Activated naive CD4-positive, alpha-beta T cell (primary cell): ENCODE data around the gene WWTR1.

ENCODE experiments used
- DNase-seq, 4 experiments: peaks; one replicate each; lab custom pipeline; 2025; lab: John Stamatoyannopoulos, UW

The WWTR1 gene

DNA sequence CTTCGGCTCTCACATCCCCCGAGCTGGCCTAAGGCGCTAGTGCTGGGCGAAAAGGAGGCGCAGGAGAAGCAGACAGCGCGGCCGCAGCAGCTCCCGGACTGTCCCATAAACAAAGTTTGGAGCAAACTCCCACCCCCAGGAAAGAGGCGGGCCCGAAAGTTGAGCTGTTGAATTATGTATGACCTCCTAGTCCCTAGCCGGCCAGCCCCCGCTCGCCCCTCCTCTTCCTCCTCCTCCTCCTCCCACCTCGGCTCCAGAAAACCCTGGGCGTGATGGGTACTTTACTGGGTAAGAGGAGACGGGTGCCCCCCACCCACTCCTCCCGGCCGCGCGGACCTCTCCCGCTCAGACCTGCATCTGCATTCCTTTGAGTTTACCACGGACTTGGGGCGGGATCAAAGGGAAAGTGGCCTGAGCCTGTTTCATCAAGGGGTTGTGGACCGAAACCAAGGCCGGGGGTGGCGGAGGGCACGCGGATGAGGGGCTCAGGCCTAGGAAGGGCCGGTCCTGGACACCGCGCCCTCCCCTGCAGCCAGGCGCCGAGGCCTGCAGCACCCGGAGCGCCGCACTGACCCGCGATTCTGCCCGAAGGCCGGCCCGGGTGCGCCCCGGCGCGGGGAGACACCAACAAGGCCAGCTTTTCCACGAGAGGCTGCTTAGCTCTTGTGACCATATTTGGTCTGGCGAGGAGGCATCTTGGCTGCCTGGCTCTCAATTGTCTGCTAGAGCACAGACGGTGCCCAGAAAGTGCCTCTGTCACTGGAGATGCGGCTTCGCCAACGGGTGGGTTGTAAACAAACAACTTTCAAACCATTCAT lies at the start of gene WWTR1:
Gene WWTR1, minus strand, starts transcription at position 100 of the 818 bp plus-strand sequence. CDS start 719 bp downstream, outside the sequence.
- no peak for DNase-seq

DNA sequence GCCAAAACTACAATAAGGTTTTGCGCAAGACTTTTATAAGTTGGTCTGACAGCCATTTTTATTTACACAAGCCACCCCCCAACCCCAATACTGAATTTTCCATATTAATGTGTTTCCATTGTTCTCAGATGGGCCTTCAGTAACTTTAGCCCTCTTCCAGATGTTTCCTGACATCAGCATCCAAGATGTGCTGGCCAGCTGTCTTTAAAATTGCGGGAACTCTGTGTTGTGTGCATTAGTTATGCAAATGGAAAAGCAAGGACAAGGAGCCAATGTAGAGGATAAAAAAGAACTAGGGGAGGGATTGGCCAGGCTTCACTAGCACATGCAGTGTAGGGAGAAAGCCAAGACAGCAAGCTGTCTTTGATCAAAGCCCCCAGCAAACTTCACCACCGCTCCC lies 49.1 kb upstream of the WWTR1 start:
- DNase-seq: no peak

DNA sequence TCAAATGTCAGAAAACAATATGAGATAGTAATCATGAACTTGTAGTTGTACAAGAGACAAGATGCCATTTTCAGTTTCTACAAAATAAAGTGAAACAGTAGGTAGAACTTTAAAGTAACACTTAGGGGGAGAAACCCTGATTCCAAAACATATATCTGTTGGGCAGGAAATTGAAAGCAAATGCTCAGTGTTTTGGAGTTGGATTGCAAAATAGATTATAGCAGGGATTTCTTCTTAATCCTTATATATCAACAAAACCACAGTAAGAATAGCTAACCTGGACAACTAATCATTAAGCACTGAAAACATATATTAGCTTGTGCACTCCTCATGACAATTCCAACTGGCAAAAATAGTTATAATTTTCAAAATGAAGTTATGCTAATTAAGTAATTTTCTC lies 47.6 kb upstream of the WWTR1 start:
- DNase-seq: no peak

DNA sequence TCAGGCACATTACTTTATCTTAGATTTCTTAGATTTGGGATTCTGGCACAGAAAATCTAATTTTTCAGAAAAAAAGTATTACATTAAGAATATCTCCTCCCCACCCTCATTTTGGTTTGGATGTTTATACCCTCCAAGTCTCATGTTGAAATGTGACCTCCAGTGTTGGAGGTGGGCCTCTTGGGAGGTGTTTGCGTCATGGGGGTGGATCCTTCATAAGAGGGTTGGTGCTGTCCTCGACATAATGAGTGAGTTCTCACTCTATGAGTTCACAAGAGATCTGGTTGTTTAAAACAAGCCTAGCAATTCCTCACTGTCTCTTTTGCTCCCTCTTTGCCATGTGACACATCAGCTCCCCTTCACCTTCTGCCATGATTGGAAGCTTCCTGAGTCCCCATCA lies 45.6 kb upstream of the WWTR1 start:
- DNase-seq: no peak

DNA sequence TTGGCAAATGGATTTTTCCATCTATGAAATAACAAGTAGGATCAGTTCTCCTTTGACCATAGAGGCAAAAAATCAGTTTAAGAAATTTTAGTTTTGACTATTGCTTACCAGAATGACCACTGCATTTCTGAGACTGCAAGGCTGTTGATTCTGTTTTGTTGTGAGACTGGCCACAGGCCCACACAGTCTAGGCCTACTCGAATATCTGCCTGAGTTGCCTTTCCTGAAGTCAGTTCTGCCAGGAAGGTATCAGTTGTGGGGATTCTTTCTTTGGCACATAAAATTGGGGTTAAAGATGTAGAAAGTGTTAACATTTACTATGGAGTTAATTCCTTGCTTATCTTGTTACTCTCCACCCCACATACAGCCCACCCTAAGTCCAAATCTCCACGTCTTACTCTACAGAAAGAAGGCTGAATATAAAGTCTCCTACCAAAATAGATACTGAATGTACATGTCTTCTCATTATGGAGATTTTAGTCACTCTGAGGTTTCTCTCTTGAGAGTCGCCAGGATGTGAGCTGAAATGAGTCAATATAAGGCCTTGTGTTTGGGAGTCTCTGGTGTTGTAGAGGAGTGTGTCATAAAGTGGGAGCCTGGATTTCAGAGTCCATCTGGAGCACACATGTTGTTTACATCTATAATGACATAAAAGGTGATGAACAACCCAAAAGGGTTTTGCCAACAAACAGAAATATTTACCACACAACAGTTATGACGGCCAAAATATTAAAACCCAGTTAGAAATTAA lies 45.0 kb upstream of the WWTR1 start:
- DNase-seq: no peak

DNA sequence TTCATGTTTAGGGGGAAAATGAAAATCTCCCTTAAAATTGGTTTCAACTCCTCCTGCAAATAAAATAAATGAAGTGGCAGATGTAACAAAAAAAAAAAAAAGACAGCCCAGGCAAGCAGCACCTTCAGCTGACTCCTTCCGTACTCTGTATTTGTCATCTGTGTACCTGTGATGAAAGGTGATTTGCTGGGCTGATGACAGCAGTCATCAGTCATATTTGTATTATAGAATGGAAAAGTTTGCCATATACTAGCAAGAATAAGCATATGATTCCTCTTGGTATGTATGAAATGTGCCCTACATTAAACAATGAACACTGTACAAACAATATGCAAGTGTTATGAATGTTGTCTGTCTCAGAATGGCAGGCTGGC lies 44.1 kb upstream of the WWTR1 start:
- DNase-seq: no peak

DNA sequence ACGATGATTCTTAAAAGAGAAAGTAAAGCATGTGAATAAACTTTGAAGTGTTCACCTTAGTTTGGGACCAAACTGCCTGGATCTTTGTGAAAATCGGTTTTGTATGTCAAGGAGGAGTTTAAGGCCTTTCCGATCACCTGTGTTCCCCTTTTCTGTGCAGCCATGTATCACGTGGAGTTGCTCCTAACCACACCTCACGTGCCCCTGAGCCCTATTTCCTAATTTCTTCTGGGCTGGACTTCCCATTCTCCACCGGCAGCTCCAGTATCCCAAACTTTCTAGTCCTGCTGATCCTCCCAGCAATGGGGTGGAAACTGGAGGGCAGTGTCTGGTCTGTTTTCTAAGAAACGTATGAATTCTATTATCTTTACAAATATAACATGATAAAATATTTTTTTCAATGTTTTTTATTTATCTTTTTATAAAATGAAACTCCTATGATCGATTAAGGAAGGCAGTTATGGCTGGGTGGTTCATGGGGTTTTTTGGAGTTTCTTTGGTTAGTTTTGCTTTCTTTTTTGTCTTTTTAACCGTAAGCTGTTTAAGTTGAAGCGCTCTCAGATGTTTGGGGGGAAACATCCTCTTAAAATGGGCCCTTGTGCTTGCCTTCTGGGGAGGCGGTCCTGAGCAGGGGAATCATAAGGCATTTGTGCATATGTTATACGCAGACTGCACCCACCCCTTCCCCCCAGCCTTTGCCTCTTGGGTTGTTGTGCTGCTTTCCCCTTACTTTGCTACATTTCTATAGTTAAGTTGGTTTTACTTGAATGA lies 43.6 kb upstream of the WWTR1 start:
- DNase-seq: no peak

DNA sequence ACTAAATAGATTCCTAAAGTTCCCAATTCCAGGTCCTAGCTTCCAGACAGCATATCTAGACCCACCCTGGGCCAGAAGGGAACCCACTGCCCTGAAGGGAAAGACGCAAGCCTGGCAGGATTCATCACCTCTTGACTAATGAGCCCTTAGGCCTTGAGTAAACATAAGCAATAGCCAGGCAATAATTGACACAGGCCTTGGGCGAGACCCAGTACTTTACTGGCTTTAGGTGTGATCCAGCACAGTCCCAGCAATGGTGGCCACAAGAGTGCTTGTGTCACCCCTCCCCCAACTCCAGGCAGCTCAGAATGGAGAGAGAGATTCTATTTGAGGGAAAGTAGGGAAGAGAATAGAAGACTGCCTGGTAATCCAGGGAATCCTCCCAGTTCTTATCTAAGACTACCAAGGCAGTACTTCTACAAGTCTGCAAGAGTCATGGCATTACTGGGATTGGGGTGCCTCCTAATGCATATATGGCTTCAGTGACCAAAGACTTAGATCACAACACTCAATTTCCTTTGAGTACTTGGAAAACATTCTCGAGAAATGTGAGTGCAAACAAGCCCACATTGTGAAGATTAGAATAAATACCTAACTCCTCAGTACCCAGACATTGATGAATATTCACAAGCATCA lies 30.4 kb upstream of the WWTR1 start:
- no peak for DNase-seq

DNA sequence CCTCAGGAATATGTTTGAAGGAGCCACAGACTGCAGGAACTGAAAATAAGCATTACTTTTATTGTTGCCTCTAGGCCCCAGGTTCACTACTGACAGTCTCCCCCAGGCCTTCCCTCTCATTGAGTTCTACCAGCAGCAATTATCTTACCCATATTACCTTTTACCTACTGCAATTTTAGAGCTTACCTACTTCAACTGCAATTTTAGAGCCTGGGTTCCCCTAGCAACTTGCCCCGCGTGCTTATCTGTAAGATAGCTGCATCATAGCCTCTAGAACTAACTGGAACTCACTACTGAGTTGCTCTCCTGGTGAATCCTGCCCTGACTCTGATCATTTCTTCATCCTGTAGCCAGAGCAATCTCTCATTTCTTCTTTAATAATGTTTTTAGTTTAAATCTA lies 29.2 kb upstream of the WWTR1 start:
- no peak for DNase-seq

DNA sequence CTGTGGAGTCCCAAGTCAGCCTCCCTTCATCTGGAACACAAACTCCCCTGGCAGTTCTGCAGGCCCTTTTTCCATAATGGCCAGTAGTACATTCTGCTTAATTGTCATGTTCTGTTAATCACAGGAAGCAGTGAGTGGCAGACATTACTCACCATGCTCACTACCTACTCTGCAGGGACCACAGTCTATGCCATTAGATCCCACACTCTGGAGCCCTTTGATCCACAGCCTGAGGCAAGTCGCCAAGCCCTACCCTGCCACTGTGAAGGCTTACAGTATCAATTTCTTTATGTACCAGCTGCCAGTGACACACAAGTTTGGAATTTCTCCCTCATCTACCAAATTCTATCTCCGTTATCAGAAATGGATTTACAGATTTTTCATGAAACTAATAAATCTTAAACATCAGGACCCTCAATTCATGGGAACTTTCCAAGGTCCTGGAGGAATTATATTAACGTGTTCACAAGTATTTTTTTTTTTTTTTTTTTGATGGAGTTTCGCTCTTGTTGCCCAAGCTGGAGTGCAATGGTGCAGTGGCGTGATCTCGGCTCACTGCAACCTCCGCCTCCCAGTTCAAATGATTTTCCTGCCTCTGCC lies 20.6 kb upstream of the WWTR1 start:
- no peak for DNase-seq

DNA sequence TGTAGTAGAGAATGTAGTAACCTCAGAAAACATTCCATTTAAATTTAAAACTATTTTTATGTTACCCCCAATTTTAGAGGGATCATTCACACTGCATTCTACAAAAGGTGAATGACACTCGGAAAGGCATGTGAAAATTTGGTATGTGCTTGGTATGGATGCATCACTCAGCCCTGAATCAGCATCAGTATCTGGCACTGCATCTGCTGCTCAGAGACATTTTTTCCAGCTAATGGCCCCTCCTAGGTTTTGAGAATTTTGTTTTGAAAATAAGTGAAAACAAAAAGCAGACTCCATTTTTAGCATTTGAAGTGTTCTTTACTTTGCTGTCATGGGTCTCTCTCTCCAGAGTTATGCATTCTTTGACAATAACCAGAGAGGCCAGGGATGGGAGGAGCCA lies 15.6 kb upstream of the WWTR1 start:
- DNase-seq: no peak

DNA sequence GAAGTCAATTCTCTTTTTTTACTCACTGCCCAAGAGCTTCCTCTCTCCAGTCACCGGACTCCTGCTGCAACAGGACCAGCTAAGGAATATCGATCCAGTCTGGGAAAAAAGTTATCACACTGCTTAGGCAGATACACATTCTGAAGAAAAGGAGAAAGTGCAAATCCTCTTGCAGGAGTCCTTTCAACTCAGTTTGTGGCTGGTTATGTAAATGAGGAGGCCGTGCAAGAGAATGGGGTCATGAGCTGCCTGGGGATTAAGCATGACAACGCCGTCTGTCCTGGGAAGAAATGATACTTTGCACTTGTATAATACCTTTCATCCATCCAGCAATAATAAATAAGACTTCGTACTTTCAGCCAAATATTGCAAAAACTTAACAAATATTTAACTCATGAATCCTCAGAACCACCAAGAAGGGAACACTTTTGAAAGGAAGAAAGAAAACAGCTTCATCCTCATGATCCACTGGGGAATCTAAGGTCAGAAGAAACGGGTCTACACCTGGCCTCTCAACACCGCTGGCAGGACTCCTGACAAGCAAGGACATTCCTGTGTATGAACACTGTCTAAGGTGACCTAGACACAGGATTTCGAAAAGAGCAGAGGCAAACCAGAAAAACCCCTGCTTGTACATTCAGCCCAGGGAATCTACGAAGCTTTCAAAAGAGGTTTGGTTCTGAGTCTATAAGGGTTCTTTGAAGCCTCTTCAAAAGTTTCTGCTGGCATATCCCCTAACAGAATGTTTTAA lies 13.1 kb upstream of the WWTR1 start:
- no peak for DNase-seq

DNA sequence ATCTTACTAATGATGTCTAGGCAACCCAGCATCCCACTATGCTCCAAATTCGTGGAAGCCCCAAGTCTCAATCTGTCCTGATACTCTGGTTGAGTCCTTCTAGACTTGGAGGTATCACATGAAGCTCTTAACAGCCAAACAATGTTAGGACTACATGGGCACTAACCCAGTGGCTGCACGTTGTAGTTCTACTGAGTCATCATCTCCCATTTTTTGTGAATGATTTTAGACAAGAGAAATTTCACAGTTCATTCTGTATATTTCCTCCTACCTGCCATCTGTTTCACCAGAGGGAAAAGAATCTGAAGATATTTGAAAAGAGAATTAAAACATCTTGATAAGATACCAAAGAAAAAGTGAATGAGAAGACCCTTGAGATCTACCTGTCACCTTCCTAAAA lies 9.8 kb upstream of the WWTR1 start:
- DNase-seq: no peak

DNA sequence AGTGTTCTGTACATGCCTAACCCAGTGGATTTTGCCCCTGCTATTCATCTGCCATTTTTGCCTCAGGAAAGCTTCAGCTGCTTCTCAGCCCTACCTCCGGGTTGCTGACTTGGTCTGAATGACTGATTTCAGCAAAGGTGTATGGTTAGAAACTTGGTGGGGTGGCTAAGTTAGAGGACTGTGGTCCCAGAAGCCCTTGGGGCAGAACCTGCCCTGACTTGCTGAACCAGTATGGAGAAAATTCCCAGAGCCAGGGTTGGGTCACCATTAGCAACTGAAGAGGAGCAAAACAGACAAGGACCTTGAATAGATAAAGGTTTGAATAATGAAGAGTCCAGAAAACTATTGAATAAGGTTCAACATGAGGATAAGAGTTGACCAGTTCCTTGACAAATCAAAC lies 6.1 kb upstream of the WWTR1 start:
- DNase-seq: no peak

DNA sequence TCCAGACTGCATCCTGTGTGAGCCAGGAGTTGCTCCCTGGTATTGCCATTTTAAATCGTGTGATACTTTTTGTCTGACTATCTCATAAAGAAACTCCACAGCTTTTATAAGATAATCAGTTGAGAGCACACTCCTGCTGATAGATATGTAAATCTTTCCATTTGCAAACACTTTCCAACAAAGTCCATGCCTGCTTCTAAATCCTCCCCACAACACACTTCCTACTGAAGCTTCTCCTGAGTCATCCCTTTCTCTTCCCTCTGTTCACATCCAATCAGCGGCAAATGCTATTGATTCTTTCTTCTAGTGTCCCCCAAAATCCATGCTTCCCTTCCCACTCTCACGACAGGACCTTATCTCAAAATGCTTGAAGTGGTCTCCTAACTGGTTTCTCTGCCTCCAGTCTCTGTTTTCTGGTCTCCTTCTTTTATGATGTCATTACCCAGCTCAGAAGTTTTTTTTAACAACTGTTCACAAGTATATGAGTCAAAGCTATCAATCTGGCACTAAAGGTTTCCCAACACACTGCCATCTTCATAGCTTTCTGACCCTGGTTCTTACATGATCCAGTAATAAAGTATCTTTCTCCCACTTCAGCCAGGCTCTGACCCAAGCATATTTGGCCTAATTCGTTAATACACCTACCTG lies 4.5 kb upstream of the WWTR1 start:
- DNase-seq: no peak

DNA sequence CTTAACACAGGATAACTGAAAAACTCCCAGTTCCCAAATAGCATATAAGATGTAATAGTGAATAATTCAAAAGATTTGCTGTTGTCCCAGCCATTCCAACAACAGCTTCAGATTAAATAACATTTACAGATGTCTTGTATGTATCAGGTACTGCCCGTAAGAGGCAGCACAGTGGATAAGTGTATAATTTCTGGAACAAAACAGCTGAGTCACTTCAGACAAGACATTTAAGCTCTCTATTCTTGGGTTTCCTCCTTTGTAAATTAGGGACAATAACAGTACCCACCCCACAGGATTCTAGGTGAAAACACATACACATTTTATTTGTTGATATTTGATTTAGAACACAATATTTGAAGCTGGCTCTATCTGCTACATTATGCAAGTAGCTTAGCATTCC lies 2.6 kb upstream of the WWTR1 start:
- DNase-seq: no peak

DNA sequence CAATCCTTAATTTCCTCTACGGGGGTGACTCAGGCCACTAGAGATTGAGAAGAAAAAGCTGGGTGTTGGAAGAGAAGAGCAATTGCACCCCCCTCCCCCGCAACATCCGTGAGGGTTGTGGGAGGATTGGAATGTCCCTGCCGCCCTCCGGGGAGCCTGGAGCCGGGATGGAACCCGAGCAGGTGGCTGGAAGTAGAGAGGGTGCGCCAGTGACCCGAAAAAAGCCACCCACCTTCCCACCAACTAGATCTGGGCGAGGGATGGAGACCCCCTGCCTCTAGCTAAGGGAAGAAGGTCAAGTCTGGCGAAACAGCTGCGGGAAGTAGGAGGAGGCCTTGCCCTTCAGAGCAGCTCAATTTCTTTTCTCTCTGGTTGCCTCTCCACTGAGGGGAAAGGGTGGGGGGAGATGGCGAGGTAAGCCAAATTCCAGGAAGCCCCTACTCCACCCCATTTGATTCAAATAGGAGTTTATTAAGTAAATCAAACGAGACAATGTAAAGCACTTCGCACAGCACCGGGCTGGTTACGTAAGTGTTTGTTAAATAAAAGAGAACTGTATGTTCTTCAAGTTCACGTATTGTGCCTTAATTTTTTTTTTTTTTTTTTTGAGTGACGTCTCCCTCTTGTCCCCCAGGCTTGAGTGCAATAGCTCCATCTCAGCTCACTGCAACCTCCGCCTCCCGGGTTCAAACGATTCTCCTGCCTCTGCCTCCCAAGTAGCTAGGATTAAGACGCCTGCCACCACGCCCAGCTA lies 1.1 kb upstream of the WWTR1 start:
- no peak for DNase-seq

DNA sequence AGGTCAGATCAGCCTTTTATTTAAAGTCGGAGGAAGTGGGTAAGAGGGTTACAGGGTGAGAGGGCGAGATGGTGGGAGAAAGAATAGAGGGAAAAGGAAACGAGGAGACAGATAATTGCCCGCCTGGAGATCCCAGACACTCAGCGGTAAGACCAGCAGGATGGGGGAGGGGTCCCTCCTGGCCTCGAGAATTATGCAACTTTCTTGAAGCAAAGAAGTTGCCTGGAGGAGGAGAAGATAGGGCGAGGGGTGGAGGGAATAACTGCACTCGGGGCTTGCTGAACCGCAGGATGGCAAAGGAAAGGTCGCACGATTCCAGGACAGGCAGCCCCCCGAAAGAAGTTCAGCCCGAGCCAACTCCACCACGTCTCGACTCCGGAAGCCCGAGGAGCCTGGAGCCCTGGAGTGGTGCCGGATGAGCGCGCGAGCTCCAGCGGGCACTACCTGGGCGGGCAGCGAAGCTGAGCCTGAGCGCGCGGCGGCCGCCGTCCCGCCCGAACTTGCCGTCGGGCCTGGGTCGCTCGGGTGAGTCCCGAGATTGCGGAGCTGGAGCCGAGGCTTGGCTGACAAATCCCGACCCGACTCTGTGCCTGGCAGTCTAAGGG lies 402 bp downstream of the WWTR1 start:
- no peak for DNase-seq

DNA sequence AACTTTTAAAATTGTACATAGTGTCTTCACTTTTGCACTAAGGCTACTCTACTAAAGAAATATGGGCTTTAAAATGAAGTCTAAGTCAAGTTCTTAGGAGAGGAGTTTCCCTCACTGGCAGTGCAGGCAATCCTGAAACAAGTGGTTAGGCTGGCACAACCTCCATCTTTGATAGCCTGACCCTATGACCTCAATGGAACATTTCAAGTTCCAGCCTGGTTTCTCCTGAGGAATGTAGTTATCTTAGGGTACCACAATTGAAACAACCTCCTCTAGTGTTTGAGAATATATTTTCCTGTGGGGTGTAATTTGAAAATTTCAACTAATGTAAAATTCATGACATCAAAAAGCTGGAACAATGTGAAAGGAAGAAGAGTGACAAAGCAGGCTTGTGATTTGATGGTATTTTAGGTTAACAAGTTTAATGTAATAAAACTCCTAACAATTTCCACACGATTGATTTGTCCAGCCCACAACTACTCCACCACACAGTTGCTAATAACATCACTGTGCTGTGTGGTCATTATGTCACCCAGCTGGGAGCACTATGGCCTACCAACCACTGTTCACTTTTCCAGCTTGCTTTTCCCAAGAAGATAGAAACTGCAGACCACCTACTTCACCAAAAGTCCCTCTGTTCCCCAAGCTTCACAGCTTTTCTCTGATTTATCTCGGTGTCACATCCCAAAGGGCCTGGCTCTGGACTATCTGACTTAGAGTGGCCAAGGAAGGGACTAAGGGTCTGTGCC lies 1.8 kb downstream of the WWTR1 start:
- DNase-seq: no peak
